CD4-positive, alpha-beta T cell treated with Interferon alpha-2 for 1 hour (primary cell): Measurements from ENCODE around the gene DCAF7.

Experiments
- DNase-seq, 2 donors: peaks; one replicate each; pipeline ENCODE4 v3.0.0-alpha.2; 2020 to 2022

Gene DCAF7

DNA sequence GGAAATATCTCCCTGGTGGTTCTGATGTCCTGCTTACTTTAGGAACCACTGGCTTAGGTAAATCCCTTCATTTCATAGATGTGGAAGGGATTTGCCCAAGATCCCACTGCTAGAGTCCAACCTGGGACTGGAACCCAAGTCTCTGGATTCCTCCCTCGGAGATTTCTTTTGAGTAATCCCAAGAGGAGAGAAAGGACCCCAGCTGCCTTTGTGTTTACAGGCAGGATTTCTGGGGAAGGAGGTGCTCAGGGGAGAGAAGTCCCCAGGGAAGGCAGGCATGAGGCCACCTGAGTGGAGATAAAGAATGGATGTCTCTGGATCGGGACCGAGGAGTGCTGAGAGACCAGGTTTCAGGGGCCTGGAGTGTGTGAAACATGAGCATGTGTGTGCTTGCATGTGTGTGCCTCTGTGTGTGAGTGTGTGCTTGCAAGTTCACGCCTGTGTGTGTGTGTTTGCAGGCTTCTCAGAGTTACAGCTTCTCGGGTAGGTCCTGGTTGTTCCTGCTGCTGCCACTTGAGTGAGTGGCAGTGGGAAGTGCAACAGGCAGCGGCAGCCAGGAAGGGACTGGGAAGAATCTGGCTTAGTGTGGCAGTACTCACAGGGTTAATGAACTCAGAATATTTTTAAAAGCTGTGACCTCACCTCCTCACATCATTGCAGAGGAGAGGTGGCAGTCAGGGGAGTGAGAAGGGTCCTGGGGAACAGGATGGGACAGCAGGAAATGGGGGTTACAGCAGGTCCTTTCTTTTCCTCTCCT, 24.9 kb upstream of the DCAF7 start:
- DNase-seq = no peak

DNA sequence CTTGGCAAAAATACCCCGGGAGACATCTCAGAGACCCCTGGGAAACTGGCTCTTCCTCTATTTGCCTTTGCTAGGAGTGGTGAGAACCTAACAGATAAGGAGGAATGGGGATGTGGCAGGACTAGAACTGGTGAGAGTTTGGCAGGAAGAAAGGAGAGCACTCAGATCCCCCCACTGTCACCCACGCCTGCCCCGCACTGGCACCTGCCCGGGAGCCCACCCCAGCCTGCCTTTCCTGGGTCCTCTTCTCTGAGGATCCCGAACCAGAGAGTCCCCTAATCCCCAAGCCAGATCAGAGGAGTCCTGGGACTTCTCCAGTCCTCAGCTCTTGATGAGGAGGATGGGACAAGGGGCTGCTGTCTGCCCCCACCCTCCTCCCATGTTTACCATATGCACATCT, 23.4 kb upstream of the DCAF7 start:
- no peak for DNase-seq

DNA sequence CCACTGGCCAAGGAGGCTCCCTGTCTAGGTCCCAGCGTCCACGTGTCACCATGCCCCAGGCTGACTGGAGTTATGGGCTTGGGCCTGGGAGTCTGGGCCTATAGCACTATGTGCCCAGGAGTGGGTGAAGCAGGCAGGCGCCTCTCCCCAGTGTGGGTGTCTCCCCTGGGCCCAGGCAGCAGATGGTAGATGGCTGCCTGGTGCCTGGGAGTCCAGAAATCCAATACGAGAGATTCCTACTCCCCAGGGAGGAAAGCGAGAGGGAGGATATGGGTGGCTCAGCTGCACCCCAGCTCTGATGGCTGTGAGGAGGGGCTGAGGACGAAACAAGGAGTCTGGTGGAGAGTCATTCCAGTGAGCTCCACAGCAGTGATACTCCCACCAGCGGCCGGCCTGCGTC, 22.1 kb upstream of the DCAF7 start:
- DNase-seq = no peak

DNA sequence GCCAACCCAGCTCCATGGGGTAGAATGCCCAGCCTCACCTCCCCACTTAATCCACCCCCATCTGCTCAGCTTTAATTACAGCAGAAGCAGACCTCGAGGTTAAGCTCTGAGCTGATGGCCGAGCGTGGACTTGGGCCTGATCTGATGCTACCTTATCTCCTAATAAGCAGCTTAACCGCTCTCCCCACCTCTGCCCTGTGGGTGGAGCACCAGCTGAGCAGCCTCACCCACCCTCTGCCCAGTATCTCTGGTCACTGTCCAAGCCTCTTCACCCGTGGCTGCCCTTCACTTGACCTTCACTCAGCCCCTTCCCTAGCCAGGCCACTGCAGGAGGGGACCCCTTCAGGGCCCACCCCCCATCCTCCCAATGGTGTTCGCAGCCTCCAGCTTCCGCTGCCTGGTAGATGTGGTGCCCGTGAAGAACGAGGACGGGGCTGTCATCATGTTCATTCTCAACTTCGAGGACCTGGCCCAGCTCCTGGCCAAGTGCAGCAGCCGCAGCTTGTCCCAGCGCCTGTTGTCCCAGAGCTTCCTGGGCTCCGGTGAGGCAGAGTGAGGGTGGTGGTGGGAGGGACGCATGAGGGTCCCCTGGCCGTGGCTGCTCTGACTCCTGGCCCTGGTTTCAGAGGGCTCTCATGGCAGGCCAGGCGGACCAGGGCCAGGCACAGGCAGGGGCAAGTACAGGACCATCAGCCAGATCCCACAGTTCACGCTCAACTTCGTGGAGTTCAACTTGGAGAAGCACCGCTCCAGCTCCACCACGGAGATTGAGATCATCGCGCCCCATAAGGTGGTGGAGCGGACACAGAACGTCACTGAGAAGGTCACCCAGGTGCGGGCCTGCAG, 20.3 kb upstream of the DCAF7 start:
- no peak for DNase-seq

DNA sequence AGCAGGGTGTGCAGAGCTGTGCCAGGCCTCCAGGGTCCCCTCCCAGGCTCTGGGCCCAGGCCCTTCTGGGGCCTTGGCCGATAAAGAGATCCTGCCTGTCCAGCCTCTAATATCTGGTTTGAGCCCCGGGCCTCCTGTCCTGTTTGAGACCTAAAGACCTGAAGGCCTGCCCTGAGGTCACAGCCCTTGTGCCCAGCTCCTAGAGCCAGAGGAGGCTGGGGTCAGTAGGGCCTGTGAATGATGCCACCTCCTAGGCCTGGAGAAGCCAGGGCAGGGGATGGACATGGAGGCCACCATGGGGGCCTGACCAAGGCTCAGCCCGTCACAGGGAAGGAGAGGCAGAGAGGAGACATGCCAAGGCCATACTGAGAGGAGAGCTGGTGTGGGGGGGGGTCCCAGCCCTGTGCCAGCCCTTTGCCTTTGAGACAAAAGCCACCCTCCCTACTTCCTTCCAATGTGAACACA, 19.7 kb upstream of the DCAF7 start:
- DNase-seq = no peak

DNA sequence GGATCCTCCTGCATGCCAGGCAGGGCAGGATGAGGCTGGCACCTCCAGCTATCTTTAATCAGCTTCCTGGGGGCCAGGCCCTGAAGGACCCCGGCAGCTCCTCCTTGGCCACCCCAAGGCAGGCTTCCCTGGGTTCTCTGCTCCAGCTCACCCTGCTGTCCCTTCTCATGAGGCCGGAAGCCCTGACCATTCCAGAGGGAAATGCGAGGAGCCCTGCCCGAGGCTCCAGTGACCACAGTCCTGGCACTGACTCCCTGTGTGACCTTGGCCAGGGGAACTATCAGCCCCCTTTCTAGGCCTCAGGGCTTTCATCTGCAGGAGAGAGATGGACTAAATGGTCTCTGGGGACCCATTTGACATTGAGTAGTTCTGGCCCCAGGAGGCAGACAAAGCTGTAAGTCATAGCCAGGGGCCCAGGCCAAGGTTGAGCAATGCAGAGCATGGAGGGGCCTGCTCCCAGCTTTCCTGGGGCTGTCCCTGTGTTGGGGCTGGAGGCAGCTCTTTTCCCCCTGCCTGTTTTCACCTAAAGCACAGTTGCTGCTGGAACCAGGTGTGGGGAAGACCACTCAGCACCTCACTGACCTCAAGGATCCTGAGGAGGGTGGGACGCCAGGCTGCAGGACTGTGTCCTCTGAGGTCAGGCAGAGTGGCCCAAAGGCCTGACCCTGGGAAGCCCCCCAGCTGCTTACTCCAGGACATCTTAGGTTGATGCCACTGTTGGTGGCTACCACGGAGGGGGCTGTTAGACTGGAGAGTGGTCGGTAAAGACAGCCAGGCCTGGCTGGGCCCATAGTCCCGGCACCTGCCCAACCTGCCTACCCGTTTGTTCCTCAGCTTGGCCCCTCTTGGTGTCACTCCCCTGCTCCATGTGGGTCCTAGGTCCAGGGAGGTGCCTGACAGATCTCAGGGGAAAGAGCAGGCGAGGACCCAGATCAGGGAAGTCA, 19.0 kb upstream of the DCAF7 start:
- no peak for DNase-seq

DNA sequence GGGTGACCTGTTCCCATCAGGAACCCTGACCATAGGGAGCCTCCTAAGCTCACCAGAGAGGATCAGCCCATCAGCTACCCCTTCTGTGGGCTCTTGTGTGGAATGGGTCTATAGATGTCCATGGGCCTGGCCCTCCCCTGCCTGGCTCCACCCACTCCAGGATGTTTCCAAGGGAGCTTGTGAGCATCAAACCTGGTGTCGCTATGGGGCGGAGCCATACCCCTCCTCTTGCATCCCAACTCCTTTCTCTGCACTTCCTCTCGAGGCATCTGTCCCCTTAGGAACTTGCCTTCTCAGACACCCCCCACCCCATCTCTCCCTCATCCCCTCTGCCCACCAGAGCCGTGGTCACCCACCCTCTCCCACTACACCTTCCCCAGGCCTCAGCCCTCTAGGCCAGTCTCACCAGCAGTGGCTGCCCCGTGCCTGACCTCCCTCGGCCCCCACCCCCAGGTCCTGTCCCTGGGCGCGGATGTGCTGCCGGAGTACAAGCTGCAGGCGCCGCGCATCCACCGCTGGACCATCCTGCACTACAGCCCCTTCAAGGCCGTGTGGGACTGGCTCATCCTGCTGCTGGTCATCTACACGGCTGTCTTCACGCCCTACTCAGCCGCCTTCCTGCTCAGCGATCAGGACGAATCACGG, 16.7 kb upstream of the DCAF7 start:
- DNase-seq = no peak

DNA sequence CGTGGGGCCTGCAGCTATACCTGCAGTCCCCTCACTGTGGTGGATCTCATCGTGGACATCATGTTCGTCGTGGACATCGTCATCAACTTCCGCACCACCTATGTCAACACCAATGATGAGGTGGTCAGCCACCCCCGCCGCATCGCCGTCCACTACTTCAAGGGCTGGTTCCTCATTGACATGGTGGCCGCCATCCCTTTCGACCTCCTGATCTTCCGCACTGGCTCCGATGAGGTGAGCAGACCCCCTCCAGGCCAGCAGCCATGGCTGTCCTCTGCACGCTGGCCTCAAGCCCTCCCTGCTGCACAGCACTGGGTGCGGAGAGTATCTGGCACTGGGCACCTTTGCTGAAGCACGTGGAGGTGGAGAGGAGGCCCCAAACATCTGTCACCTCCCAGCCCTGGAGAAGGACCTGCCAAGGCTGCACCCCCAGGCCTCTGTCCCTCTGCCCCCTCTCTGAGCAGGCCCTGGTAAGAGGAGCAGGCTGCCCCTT, 16.2 kb upstream of the DCAF7 start:
- DNase-seq = no peak

DNA sequence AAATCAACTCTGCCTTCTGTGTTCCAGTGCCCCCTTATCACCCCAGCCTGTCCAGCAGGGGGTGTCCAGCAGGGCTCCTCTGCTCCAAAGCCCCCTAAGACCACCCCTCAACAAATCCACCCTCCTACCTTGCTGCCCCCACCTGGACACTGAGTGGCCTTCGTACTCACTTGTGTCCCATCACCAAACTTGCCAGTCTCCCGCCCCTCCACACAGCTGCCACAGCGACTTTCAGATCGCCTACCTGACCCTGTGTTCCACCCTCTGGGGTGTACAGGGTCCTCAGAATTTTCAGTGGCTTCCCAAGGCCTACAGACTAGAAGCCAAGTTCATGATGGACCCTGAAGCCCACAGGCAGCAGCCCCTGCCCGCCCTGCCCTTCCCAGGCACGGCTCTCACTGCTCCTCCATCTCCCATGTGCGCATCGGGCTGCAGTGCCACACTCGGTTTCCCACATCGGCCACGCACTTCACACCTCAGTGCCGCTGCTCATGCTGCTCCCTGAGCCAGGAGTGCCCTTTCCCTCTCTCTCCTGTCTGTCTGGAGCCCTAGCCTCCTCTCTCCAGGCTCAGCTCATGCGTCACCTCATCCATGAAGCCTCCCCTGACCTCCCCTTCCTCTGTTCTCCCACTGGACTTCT, 15.3 kb upstream of the DCAF7 start:
- DNase-seq = no peak

DNA sequence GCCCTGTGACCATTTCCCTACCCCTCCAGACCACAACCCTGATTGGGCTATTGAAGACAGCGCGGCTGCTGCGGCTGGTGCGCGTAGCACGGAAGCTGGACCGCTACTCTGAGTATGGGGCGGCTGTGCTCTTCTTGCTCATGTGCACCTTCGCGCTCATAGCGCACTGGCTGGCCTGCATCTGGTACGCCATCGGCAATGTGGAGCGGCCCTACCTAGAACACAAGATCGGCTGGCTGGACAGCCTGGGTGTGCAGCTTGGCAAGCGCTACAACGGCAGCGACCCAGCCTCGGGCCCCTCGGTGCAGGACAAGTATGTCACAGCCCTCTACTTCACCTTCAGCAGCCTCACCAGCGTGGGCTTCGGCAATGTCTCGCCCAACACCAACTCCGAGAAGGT, 14.6 kb upstream of the DCAF7 start:
- DNase-seq = no peak

DNA sequence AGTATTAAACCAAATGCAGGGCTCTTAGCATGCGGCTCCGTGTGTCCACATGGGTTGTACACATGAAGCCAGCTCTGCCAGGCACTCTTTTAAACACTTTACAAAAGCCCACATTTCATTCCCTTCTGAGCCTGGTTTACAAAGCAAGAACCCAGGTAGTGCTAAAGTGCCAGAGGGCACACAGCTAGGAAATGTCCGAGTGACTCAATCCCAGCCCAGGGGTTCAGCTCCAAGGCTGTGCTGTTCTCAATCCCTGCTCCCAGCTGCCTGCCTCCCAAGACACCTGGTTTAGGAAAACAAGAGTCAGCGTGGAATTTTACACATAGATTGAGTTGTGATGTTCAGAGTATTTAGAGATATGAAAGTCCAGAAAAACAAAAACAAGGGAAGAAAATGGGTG, 13.3 kb upstream of the DCAF7 start:
- DNase-seq = no peak

DNA sequence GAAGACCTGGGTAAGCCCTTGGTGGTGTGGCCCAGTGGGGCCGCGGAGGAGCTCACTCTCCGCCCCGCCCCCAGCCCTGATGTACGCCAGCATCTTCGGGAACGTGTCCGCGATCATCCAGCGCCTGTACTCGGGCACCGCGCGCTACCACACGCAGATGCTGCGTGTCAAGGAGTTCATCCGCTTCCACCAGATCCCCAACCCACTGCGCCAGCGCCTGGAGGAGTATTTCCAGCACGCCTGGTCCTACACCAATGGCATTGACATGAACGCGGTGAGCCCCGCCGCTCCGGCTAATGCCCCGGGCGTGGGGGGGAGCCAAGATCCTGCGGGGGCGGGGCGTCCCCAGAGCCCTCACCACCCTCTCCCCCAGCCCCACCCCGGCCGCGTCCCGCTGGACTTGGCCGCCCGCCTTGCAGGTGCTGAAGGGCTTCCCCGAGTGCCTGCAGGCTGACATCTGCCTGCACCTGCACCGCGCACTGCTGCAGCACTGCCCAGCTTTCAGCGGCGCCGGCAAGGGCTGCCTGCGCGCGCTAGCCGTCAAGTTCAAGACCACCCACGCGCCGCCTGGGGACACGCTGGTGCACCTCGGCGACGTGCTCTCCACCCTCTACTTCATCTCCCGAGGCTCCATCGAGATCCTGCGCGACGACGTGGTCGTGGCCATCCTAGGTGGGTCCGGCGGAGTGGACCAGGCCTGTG, 12.1 kb upstream of the DCAF7 start:
- DNase-seq = no peak

DNA sequence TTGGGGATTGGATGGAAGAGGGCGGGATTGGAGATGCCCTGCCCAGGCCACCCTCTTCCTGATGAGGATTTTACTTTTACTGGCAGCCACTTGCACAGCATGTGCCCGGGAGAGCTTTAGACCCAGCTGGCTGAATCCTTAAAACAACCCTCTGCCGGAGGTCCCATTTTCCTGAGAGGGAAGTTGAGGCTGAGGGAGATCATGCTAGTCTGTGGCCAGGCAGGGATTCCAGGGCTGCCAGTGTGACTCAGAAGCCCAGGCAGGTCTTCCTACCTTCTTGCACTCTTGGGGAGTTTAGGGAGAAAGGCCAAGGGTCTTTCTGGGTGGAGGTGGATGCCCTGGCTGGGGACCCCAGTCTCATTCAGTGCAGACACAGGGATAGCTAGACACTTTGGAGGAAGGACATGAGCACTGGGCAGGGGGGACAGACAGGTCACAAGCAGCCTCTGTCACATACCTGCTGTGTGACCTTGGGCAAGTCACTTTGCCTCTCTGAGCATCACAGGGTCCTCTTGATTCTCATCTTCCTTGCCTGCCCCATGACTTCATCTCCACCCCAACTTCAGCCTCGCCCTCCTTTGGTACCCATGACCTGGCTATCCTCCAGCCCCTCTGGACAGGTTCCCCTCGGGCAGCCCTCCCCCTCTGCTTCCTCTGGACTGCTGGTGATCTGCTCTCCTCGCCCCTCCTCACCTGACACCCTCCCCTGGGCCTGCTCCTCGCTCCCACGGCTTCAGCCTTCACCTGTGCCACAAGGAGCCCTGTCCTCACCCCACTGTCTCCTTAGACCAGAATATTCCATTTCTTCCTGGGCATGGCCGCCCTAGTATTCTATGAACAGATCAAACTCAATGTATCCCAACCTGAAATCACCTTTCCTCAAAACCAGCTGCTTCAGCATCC, 11.3 kb upstream of the DCAF7 start:
- DNase-seq = no peak

DNA sequence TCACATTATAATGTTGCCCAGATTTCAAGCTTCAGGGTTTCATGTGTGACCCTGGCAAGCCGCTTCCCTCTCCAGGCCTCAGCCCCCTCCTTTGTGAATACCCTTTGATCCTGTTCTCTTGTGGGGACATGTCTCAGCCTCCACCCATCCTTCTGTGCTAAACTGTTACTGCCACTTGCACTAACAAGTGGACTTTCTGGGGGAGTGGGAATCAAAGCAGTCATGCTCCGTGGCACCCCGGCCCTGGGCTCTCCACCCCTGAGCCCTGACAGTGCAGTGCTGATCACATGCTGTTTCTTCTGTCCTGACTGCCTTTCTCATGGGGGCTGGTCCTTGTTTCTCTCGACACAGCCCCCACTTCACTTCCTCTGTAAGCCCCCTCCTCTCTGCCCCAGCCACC, 9.7 kb upstream of the DCAF7 start:
- DNase-seq = no peak

DNA sequence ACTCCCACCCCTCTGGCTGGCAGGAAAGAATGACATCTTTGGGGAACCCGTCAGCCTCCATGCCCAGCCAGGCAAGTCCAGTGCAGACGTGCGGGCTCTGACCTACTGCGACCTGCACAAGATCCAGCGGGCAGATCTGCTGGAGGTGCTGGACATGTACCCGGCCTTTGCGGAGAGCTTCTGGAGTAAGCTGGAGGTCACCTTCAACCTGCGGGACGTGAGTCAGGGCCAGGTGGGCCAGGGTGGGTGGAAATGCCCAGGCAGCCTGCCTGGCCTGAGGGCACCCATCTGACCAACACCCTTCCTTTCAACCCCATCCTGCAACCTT, 8.1 kb upstream of the DCAF7 start:
- DNase-seq = no peak

DNA sequence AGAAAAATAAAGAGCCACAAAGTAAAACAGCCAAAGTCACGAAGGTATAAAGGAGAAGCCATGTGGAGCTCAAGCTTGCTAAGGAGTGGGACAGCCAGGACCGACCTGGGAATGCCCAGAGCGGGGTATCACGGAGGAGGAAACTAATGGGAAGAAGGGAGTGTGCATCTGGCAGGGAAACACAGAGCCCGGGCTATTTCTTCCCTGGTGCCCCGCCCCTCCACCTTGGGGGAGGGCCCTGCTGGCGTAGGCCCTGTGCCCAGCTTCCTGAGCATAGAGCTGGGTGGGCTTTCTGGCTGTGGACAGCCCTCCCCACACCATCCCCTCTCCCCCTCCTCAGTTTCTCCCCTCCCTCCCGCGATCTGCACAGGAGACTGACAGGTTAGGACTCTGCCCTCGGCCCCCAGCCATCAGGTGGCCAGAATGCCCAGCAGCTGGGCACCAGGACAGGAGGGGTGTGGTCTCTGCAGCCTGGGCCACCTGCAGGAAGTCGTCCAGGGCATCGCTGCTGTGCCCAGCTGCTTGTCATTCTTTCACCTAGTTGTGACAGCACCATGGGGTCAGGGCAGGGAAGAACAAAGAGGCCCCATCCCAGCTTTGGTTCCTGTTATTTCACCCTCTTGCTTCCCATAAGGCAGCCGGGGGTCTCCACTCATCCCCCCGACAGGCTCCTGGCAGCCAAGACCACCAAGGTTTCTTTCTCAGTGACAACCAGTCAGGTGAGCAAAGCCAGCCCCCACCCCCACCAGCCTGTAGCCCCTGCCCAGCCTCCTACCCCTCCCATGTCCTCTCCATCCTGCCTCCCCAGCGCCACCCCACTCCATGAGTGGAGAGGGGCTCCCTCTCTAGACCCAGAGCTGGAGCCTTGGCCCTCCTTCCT, 7.1 kb upstream of the DCAF7 start:
- DNase-seq = no peak

DNA sequence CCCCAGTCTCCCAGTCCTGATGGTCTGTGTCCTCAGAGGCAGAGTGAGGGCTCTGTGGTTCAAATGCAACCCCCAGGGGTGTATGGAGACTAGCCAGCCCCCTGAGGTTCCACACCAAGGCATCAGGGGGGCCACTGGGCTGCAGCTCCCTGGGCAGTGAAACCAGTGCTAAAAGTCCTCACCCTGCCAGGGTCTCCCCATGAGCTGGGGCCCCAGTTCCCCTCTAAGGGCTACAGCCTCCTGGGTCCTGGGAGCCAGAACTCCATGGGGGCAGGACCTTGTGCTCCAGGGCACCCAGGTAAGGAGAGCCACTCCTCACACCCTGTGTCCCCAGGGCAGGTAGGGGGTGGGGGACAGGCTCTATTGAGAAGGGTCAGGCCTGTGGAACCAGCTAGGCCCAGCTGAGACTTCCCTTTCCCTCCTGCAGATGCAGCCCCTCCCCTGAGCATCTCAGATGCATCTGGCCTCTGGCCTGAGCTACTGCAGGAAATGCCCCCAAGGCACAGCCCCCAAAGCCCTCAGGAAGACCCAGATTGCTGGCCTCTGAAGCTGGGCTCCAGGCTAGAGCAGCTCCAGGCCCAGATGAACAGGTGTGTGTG, 6.4 kb upstream of the DCAF7 start:
- DNase-seq = no peak

DNA sequence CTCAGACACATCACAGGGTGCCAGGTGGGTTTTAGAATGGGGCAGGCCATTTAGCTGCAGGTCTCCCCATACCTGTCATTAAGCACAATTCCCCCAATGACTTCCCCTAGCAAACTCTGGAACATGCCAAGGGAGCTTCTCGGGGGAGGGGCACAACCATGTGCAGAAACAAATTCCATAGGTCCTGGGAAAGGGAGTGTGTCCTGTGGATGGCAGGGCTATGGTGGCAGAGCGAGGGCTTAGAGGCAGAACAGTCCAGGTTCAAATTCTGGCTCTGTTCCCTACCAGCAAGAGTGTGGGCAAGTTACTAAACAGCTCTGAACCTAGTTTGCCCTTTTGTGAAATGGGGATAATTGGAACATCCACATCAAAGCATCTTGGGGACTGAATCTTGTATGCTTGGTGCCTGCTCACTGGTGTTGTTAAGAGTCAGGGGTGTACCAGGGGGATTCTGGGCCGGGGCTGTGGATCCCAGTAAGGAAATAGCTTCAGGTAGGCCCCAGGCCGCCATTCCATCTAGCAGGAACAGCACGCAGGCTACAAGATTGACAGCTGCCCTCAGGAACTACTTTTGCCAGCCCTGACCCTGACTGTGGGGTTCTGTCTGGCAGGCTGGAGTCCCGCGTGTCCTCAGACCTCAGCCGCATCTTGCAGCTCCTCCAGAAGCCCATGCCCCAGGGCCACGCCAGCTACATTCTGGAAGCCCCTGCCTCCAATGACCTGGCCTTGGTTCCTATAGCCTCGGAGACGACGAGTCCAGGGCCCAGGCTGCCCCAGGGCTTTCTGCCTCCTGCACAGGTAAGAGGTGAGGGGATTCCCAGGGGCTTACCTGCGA, 5.6 kb upstream of the DCAF7 start:
- no peak for DNase-seq
